H9 (cell line): ENCODE results near the gene ISG15. TPM values are rescaled to one million over a fixed set of nuclear protein-coding genes. Genes with fewer than 3 reads are reported as not detected.

Experiments used
- DNase-seq: peaks from one replicate; pipeline ENCODE4 v3.0.0-alpha.2; 2017
- H2AFZ ChIP-seq: one replicate; pipeline ENCODE4 v1.6.1; 2013; ENCODE audit warnings: mild to moderate bottlenecking, low read length, control low read depth, moderate library complexity
- H2AK5ac ChIP-seq: 2 replicates; pipeline ENCODE4 v1.6.1; 2013; ENCODE audit warnings: low read length, control low read depth, mixed read lengths; ENCODE audit not compliant: insufficient read length
- H2BK120ac ChIP-seq: one replicate; pipeline ENCODE4 v1.6.1; 2013; ENCODE audit warnings: low read depth, mild to moderate bottlenecking, low read length, control low read depth, inconsistent platforms; ENCODE audit not compliant: poor library complexity, severe bottlenecking
- H2BK12ac ChIP-seq: 2 replicates; pipeline ENCODE4 v1.6.1; 2013; ENCODE audit warnings: low read length, control low read depth, mixed read lengths, low read depth; ENCODE audit not compliant: insufficient read length
- H2BK15ac ChIP-seq: 2 replicates; pipeline ENCODE4 v1.6.1; 2013; ENCODE audit warnings: low read depth, low read length, control low read depth
- H2BK20ac ChIP-seq: one replicate; pipeline ENCODE4 v1.6.1; 2013; ENCODE audit warnings: low read depth, mild to moderate bottlenecking, low read length, control low read depth, inconsistent platforms; ENCODE audit not compliant: poor library complexity, severe bottlenecking
- H2BK5ac ChIP-seq: 2 replicates; pipeline ENCODE4 v1.6.1; 2013; ENCODE audit warnings: low read length, control low read depth, mixed read lengths; ENCODE audit not compliant: insufficient read length
- H3K14ac ChIP-seq: 2 replicates; pipeline ENCODE4 v1.6.1; 2013; ENCODE audit warnings: low read length, control low read depth; ENCODE audit not compliant: insufficient read depth
- H3K18ac ChIP-seq: 2 replicates; pipeline ENCODE4 v1.6.1; 2013; ENCODE audit warnings: low read depth, mild to moderate bottlenecking, mixed read lengths, low read length, control low read depth; ENCODE audit not compliant: insufficient read length
- H3K23ac ChIP-seq: 2 replicates; pipeline ENCODE4 v1.6.1; 2013; ENCODE audit warnings: low read length, control low read depth, mixed read lengths, low read depth; ENCODE audit not compliant: insufficient read length
- H3K23me2 ChIP-seq: 2 replicates; pipeline ENCODE4 v1.6.1; 2013; ENCODE audit warnings: low read depth, mild to moderate bottlenecking, mixed read lengths, low read length, control low read depth; ENCODE audit not compliant: insufficient read length, poor library complexity, severe bottlenecking
- H3K27ac ChIP-seq: 2 replicates; pipeline ENCODE4 v1.5.1; 2013; ENCODE audit warnings: low read length, control low read depth, mixed read lengths, low read depth; ENCODE audit not compliant: insufficient read length
- H3K27me3 ChIP-seq: 2 replicates; pipeline ENCODE4 v1.6.1; 2013; ENCODE audit warnings: low read length, control low read depth, inconsistent platforms; ENCODE audit not compliant: insufficient read depth
- H3K4ac ChIP-seq: 2 replicates; pipeline ENCODE4 v1.6.1; 2013; ENCODE audit warnings: low read depth, mild to moderate bottlenecking, control low read depth, inconsistent platforms, low read length, moderate library complexity
- H3K4me1 ChIP-seq: 2 replicates; pipeline ENCODE4 v1.6.1; 2013; ENCODE audit warnings: low read length, control low read depth, inconsistent platforms; ENCODE audit not compliant: insufficient read depth
- H3K4me2 ChIP-seq: 2 replicates; pipeline ENCODE4 v1.6.1; 2013; ENCODE audit warnings: low read length, control low read depth, mixed read lengths; ENCODE audit not compliant: insufficient read length, insufficient read depth
- H3K56ac ChIP-seq: 2 replicates; pipeline ENCODE4 v1.6.1; 2013; ENCODE audit warnings: low read depth, mild to moderate bottlenecking, mixed read lengths, low read length, control low read depth; ENCODE audit not compliant: insufficient read length
- H3K79me1 ChIP-seq: 2 replicates; pipeline ENCODE4 v1.6.1; 2013; ENCODE audit warnings: low read depth, mild to moderate bottlenecking, moderate library complexity, low read length, control low read depth, inconsistent platforms; ENCODE audit not compliant: insufficient read depth, poor library complexity, severe bottlenecking
- H3K79me2 ChIP-seq: 2 replicates; pipeline ENCODE4 v1.6.1; 2013; ENCODE audit warnings: low read length, control low read depth, inconsistent platforms; ENCODE audit not compliant: insufficient read depth
- H3K9ac ChIP-seq: 2 replicates; pipeline ENCODE4 v1.6.1; 2013; ENCODE audit warnings: low read length, control low read depth, mixed read lengths; ENCODE audit not compliant: insufficient read length; ENCODE audit errors: extremely low read depth
- H3K9me3 ChIP-seq: one replicate; pipeline ENCODE4 v1.6.1; 2013; ENCODE audit warnings: low read depth, low read length, inconsistent platforms; ENCODE audit not compliant: control insufficient read depth
- H3T11ph ChIP-seq: one replicate; pipeline ENCODE4 v1.6.1; 2013; ENCODE audit warnings: mild to moderate bottlenecking, low read length, control low read depth, inconsistent platforms
- H4K20me1 ChIP-seq: one replicate; pipeline ENCODE4 v1.6.1; 2013; ENCODE audit not compliant: control insufficient read depth, insufficient read length, insufficient read depth
- H4K5ac ChIP-seq: 2 replicates; pipeline ENCODE4 v1.6.1; 2013; ENCODE audit warnings: low read depth, mild to moderate bottlenecking, mixed read lengths, low read length, control low read depth; ENCODE audit not compliant: insufficient read length
- H4K8ac ChIP-seq: replicated peaks from 2 replicates; pipeline ENCODE4 v1.6.1; 2013; ENCODE audit warnings: low read length, control low read depth, mixed read lengths, low read depth; ENCODE audit not compliant: insufficient read length
- H4K91ac ChIP-seq: 2 replicates; pipeline ENCODE4 v1.6.1; 2013; ENCODE audit warnings: low read depth, mild to moderate bottlenecking, moderate library complexity, mixed read lengths, low read length, control low read depth; ENCODE audit not compliant: insufficient read length
- H3K27ac Mint-ChIP-seq, 3 experiments: 2 replicates in 2 of 3; 3 replicates in 1 of 3; pipeline ENCODE4 v1.8.0; 2020 to 2021; ENCODE audit warnings: mixed read lengths in 3 of 3, mild to moderate bottlenecking in 1 of 3, moderate library complexity in 1 of 3
- H3K27me3 Mint-ChIP-seq: 2 replicates; pipeline ENCODE4 v1.8.0; 2021; ENCODE audit warnings: low read depth, mild to moderate bottlenecking, moderate library complexity, mixed read lengths
- H3K36me3 Mint-ChIP-seq, 3 experiments: 2 replicates in 2 of 3; 3 replicates in 1 of 3; pipeline ENCODE4 v1.8.0; 2020 to 2021; ENCODE audit warnings: low read depth in 3 of 3, mixed read lengths in 3 of 3; ENCODE audit not compliant: insufficient read depth in 1 of 3
- H3K4me1 Mint-ChIP-seq, 2 experiments: 2 replicates each; pipeline ENCODE4 v1.8.0; 2020; ENCODE audit warnings: mixed read lengths in 2 of 2
- H3K4me3 Mint-ChIP-seq, 2 experiments: 2 replicates in 1 of 2; 3 replicates in 1 of 2; pipeline ENCODE4 v1.8.0; 2020 to 2021; ENCODE audit warnings: mild to moderate bottlenecking in 2 of 2, mixed read lengths in 2 of 2, moderate library complexity in 1 of 2
- H3K9me3 Mint-ChIP-seq, 2 experiments: 2 replicates in 1 of 2; 3 replicates in 1 of 2; pipeline ENCODE4 v1.8.0; 2020; ENCODE audit warnings: mild to moderate bottlenecking in 2 of 2, mixed read lengths in 2 of 2, moderate library complexity in 1 of 2
- WGBS: extraction: QIAGEN DNeasy Blood & Tissue Kit; methylation state at CpG from one replicate; pipeline ENCODE4 v1.1.7; 2013; ENCODE audit warnings: missing lambda C conversion rate, low lambda C conversion rate, mixed read lengths; ENCODE audit not compliant: insufficient read length; ENCODE audit errors: extremely low coverage; 5-methylcytosine and 5-hydroxymethylcytosine counted together
- total RNA-seq: library from RNA; stranded (reverse); gene quantifications from 2 replicates; pipeline ENCODE4 v1.2.1, GENCODE V29; 2021
- TF ChIP-seq, protein P1 (sequence below): fragments of 200-600 bp; sonication (generic); conservative IDR thresholded peaks from 3 replicates; pipeline ENCODE4 v1.8.0; 2021; ENCODE audit warnings: antibody characterized with exemption, mild to moderate bottlenecking

Gene ISG15
- total RNA-seq, 1 experiment from 2014 or later = 39.7 TPM

- Histone ChIP-seq H3K4ac (no peak overlapping the region), H2AK5ac (no peak overlapping the region), H3K4me1 (peaks cover 4% of the 10 kb centered on the region; the same call in 1 of the 2 replicates), H4K20me1 (peaks cover 3% of the 10 kb centered on the region), H3K4me2 (peak overlapping the region; percentile 63), H3K23ac (no peak overlapping the region), H3K14ac (no peak overlapping the region), H2BK20ac (no peak overlapping the region), H3K9ac (peak overlapping the region; percentile 43), H4K91ac (no peak overlapping the region), H4K8ac (no peak overlapping the region), H2BK5ac (no peak overlapping the region), H2AFZ (no peak overlapping the region), H3K23me2 (peaks cover 7% of the 10 kb centered on the region), H3K9me3 (no peaks in the 10 kb centered on the region), H3K79me2 (peaks cover 2% of the 10 kb centered on the region; the same call in 1 of the 2 replicates), H2BK15ac (no peak overlapping the region), H2BK12ac (no peak overlapping the region), H3K18ac (peak overlapping the region; percentile 57), H2BK120ac (no peak overlapping the region), H3K56ac (no peak overlapping the region), H3T11ph (no peak overlapping the region), H4K5ac (no peak overlapping the region), H3K27ac (no peak overlapping the region), H3K79me1 (peaks cover 4% of the 10 kb centered on the region), H3K27me3 (no peaks in the 10 kb centered on the region)
- Mint-ChIP-seq H3K9me3 (no peaks in the 10 kb centered on the region; a peak in 1 of 5 replicates), H3K27ac (no peak overlapping the region), H3K27me3 (peaks cover 8% of the 10 kb centered on the region), H3K36me3 (peaks cover 3 to 15% (median 10%) of the 10 kb centered on the region in 3 experiments; a peak in 6 of 7 replicates), H3K4me1 (peaks cover 18 to 35% of the 10 kb centered on the region in 2 experiments), H3K4me3 (peak overlapping the region; percentile 63 to 77; a peak in 3 of 5 replicates)
- no peak for DNase-seq
- WGBS = no CpG with 5 or more reads among the region's 59 CpGs
- TF ChIP-seq, protein P1, sequence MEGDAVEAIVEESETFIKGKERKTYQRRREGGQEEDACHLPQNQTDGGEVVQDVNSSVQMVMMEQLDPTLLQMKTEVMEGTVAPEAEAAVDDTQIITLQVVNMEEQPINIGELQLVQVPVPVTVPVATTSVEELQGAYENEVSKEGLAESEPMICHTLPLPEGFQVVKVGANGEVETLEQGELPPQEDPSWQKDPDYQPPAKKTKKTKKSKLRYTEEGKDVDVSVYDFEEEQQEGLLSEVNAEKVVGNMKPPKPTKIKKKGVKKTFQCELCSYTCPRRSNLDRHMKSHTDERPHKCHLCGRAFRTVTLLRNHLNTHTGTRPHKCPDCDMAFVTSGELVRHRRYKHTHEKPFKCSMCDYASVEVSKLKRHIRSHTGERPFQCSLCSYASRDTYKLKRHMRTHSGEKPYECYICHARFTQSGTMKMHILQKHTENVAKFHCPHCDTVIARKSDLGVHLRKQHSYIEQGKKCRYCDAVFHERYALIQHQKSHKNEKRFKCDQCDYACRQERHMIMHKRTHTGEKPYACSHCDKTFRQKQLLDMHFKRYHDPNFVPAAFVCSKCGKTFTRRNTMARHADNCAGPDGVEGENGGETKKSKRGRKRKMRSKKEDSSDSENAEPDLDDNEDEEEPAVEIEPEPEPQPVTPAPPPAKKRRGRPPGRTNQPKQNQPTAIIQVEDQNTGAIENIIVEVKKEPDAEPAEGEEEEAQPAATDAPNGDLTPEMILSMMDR = no peak
Observed at GRCh38 chr1:1020415-1021009, 7.2 kb downstream of the ISG15 start.
